HepG2 (cell line): ENCODE results near the gene LCN2. TPM values are rescaled to one million over a fixed set of nuclear protein-coding genes. Genes with fewer than 3 reads are reported as not detected.

Experiments used
- BRCA1 ChIP-seq: sonication (generic); formaldehyde crosslinking; IDR thresholded peaks from 2 replicates; pipeline ENCODE4 v1.4.0; 2020; ENCODE audit warnings: missing genetic modification reagents
- HBP1 ChIP-seq: IDR thresholded peaks from 2 replicates; pipeline ENCODE4 v1.6.1; 2016; ENCODE audit warnings: low read depth, control low read depth
- HNRNPLL ChIP-seq: fragments of 200-400 bp; formaldehyde crosslinking; IDR thresholded peaks from 2 replicates; pipeline ENCODE4 v1.6.1; 2017; ENCODE audit warnings: mild to moderate bottlenecking, low read depth, low read length; ENCODE audit not compliant: poor library complexity, severe bottlenecking
- NONO ChIP-seq, 2 experiments: fragments of 450-650 bp in 1 of 2; sonication (generic) in 1 of 2; formaldehyde crosslinking in 1 of 2; IDR thresholded peaks in 1 of 2; conservative IDR thresholded peaks in 1 of 2; 2 replicates each; pipeline versions ENCODE4 v1.6.1 to v1.8.0; 2017 to 2022; ENCODE audit warnings: mild to moderate bottlenecking in 1 of 2, missing genetic modification reagents in 1 of 2, moderate library complexity in 1 of 2
- SALL2 ChIP-seq: sonication (generic); formaldehyde crosslinking; IDR thresholded peaks from 2 replicates; pipeline ENCODE4 v1.8.1; 2023; ENCODE audit warnings: mild to moderate bottlenecking, missing genetic modification reagents, inconsistent platforms
- SSRP1 ChIP-seq: IDR thresholded peaks from 2 replicates; pipeline ENCODE4 v1.6.1; 2016; ENCODE audit warnings: control low read depth
- TFDP2 ChIP-seq: sonication (generic); formaldehyde crosslinking; IDR thresholded peaks from 2 replicates; pipeline ENCODE4 v1.4.0; 2020; ENCODE audit warnings: missing genetic modification reagents
- YEATS4 ChIP-seq: sonication (generic); formaldehyde crosslinking; IDR thresholded peaks from 2 replicates; pipeline ENCODE4 v1.4.0; 2020; ENCODE audit warnings: missing genetic modification reagents, borderline replicate concordance
- ZC3H4 ChIP-seq: sonication (generic); formaldehyde crosslinking; IDR thresholded peaks from 2 replicates; pipeline ENCODE4 v1.4.0; 2020; ENCODE audit warnings: missing genetic modification reagents, borderline replicate concordance
- ZNF205 ChIP-seq: IDR thresholded peaks from 2 replicates; pipeline ENCODE4 v1.6.1; 2018; ENCODE audit warnings: missing biosample characterization, missing genetic modification reagents
- ZNF225 ChIP-seq: sonication (generic); formaldehyde crosslinking; IDR thresholded peaks from 2 replicates; pipeline ENCODE4 v1.4.0; 2020; ENCODE audit warnings: mild to moderate bottlenecking, missing genetic modification reagents
- ZNF772 ChIP-seq: sonication (generic); formaldehyde crosslinking; IDR thresholded peaks from 2 replicates; pipeline ENCODE4 v1.5.0; 2020; ENCODE audit warnings: mild to moderate bottlenecking, missing genetic modification reagents
- ZNF816 ChIP-seq: sonication (generic); formaldehyde crosslinking; IDR thresholded peaks from 2 replicates; pipeline ENCODE4 v1.8.0; 2022; ENCODE audit warnings: missing genetic modification reagents, mild to moderate bottlenecking, borderline replicate concordance
- ZZZ3 ChIP-seq: sonication (generic); formaldehyde crosslinking; IDR thresholded peaks from 2 replicates; pipeline ENCODE4 v1.4.0; 2020; ENCODE audit warnings: missing genetic modification reagents, mild to moderate bottlenecking, borderline replicate concordance
- polyA plus RNA-seq, 8 experiments: library from polyadenylated mRNA; depleted of rRNA in 3 of 8; stranded (reverse) in 7 of 8; unstranded in 1 of 8; fragments of >200 nt; fragmentation: Illumina TruSeq in 4 of 8; extraction: Trizol in 4 of 8; gene quantifications; 2 replicates each; pipeline versions ENCODE4 v1.2.1 to v1.2.3, GENCODE V29; 2011 to 2016; ENCODE audit warnings: low read depth in 4 of 8, missing spikeins in 1 of 8, mixed read lengths in 1 of 8; ENCODE audit not compliant: insufficient read depth in 1 of 8
- total RNA-seq, 5 experiments: library from RNA; depleted of rRNA; stranded (reverse); fragments of >200 nt; fragmentation: Illumina TruSeq; extraction: Trizol; gene quantifications; 2 replicates each; pipeline ENCODE4 v1.2.3, GENCODE V29; 2016; ENCODE audit warnings: low read depth in 1 of 5
- TF ChIP-seq, protein P1 (sequence below): sonication (generic); formaldehyde crosslinking; IDR thresholded peaks from 2 replicates; pipeline ENCODE4 v1.4.0; 2020; ENCODE audit warnings: missing genetic modification reagents
- TF ChIP-seq, protein P2 (sequence below): sonication (generic); formaldehyde crosslinking; IDR thresholded peaks from 2 replicates; pipeline ENCODE4 v1.5.0; 2020; ENCODE audit warnings: mild to moderate bottlenecking, missing genetic modification reagents
- TF ChIP-seq, protein P3 (sequence below): sonication (generic); formaldehyde crosslinking; conservative IDR thresholded peaks from 2 replicates; pipeline ENCODE4 v1.4.0; 2020; ENCODE audit warnings: missing genetic modification reagents

LCN2 gene
- total and polyA plus RNA-seq, 2 of the 13 experiments (the other 11 are each of a cell fraction or from before 2014, with no cell fraction given): 0.38 to 1.4 TPM

DNA sequence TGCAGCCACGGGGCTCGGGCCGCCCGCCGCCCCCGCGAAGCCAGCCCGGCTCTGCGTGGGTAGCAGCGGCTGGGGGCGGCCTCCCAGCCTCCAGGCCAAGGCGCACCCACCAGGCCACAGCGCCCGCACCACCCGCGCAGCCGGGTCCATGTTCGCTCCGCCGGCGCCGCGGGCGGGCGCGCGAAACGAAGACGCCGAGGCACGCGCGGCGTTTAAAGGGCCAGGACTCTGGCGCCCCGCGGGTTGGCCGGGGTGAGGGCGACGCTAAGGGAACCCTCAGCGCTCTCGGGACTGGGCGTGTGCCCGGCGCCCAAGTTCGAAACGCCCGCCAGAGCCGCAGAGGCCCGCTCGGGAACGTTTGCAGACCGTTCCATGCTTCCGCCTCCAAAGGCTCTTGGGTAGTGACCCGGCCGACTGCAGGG is 21.7 kb upstream of the LCN2 start, which contains the start of gene PTGES2 (continued):
- no peak for TF ChIP-seq SSRP1 (CRISPR knock-in tag)
- TF ChIP-seq, protein P1, sequence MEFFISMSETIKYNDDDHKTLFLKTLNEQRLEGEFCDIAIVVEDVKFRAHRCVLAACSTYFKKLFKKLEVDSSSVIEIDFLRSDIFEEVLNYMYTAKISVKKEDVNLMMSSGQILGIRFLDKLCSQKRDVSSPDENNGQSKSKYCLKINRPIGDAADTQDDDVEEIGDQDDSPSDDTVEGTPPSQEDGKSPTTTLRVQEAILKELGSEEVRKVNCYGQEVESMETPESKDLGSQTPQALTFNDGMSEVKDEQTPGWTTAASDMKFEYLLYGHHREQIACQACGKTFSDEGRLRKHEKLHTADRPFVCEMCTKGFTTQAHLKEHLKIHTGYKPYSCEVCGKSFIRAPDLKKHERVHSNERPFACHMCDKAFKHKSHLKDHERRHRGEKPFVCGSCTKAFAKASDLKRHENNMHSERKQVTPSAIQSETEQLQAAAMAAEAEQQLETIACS: peak; percentile 60
- TF ChIP-seq BRCA1 (CRISPR knock-in tag): no peak
- no peak for TF ChIP-seq ZNF816 (CRISPR knock-in tag)
- no peak for TF ChIP-seq ZZZ3
- TF ChIP-seq NONO (IDR thresholded peaks at IDR 0.05): no peak
- peak; percentile 52; the same call in 1 of the 2 replicates for TF ChIP-seq NONO (CRISPR knock-in tag; conservative IDR thresholded peaks at IDR 0.05)
- TF ChIP-seq HBP1 (CRISPR knock-in tag): no peak
- TF ChIP-seq ZNF225 (CRISPR knock-in tag): peak; percentile 44; the same call in 1 of the 2 replicates
- TF ChIP-seq ZNF772 (CRISPR knock-in tag): 0 out of 2 replicates have a peak, but pooled peaks have one; percentile 53
- no peak for TF ChIP-seq ZC3H4 (CRISPR knock-in tag)
- TF ChIP-seq, protein P2, sequence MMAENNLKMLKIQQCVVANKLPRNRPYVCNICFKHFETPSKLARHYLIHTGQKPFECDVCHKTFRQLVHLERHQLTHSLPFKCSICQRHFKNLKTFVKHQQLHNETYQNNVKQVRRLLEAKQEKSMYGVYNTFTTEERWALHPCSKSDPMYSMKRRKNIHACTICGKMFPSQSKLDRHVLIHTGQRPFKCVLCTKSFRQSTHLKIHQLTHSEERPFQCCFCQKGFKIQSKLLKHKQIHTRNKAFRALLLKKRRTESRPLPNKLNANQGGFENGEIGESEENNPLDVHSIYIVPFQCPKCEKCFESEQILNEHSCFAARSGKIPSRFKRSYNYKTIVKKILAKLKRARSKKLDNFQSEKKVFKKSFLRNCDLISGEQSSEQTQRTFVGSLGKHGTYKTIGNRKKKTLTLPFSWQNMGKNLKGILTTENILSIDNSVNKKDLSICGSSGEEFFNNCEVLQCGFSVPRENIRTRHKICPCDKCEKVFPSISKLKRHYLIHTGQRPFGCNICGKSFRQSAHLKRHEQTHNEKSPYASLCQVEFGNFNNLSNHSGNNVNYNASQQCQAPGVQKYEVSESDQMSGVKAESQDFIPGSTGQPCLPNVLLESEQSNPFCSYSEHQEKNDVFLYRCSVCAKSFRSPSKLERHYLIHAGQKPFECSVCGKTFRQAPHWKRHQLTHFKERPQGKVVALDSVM (CRISPR knock-in tag): peak; percentile 28; the same call in 1 of the 2 replicates
- TF ChIP-seq, protein P3, sequence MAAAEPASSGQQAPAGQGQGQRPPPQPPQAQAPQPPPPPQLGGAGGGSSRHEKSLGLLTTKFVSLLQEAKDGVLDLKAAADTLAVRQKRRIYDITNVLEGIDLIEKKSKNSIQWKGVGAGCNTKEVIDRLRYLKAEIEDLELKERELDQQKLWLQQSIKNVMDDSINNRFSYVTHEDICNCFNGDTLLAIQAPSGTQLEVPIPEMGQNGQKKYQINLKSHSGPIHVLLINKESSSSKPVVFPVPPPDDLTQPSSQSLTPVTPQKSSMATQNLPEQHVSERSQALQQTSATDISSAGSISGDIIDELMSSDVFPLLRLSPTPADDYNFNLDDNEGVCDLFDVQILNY: peak; percentile 61
- peak; percentile 66 for TF ChIP-seq HNRNPLL
- peak; percentile 21; the same call in 1 of the 2 replicates for TF ChIP-seq SALL2 (CRISPR knock-in tag)
- peak; percentile 87 for TF ChIP-seq YEATS4 (CRISPR knock-in tag)
- peak; percentile 37; the same call in 1 of the 2 replicates for TF ChIP-seq TFDP2 (CRISPR knock-in tag)
- TF ChIP-seq ZNF205: no peak
